A673 (cell line): ENCODE measurements around the gene CORO2A.

ENCODE experiments used
- EZH2 ChIP-seq: fragments of 200-600 bp; sonication (generic); IDR thresholded peaks from 2 replicates; pipeline ENCODE4 v1.6.1; 2017; ENCODE audit warnings: borderline replicate concordance, low read depth, mild to moderate bottlenecking, mixed read lengths, antibody characterized with exemption, low read length; ENCODE audit not compliant: poor library complexity, severe bottlenecking
- TF ChIP-seq, protein P1 (sequence below): fragments of 300-800, 200-600 bp; sonication (generic); conservative IDR thresholded peaks from 2 replicates; pipeline ENCODE4 v1.5.1; 2017; ENCODE audit warnings: low read depth, mild to moderate bottlenecking, antibody characterized with exemption, low read length, moderate library complexity, mixed read lengths

DNA sequence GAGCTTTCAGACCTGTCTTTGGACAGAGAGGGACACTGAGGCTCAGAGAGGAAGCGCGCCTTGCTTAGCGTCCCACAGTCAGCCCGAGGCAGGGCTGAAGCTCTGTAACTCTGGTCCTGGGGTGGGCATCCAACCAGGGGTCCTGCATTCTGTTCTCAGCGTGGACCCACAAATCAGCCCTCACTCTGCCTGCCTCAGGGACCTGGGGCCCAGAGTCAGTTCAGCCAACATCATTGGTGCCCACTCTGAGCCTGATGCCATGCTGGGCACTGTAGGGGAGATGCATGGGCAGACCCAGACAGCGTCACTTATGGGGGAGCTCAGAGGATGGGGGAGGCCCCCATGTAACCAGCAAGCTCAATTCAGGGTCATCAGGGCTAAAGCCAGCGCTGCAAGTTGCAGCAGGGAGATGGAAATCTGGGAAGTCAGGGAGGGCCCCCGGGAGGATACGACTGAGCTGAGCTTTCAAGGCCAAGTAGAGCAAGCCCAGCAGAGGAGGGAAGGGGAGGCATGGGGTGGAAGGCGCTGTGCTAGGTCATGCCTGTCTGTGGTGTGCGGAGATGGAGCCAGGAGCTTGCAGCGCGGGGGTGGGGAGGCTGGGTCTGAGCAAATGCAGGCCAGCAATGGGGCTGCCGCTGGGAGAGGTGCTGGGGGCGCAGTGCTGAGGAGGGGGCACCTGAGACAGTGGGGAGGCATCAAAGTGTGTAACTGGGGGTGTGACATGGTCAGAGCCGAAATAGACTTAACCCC is 21.1 kb downstream of the CORO2A start:
- TF ChIP-seq, protein P1, sequence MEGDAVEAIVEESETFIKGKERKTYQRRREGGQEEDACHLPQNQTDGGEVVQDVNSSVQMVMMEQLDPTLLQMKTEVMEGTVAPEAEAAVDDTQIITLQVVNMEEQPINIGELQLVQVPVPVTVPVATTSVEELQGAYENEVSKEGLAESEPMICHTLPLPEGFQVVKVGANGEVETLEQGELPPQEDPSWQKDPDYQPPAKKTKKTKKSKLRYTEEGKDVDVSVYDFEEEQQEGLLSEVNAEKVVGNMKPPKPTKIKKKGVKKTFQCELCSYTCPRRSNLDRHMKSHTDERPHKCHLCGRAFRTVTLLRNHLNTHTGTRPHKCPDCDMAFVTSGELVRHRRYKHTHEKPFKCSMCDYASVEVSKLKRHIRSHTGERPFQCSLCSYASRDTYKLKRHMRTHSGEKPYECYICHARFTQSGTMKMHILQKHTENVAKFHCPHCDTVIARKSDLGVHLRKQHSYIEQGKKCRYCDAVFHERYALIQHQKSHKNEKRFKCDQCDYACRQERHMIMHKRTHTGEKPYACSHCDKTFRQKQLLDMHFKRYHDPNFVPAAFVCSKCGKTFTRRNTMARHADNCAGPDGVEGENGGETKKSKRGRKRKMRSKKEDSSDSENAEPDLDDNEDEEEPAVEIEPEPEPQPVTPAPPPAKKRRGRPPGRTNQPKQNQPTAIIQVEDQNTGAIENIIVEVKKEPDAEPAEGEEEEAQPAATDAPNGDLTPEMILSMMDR: no peak
- no peak for TF ChIP-seq EZH2
